ENCODE measurements around the gene HADHA.

DNA sequence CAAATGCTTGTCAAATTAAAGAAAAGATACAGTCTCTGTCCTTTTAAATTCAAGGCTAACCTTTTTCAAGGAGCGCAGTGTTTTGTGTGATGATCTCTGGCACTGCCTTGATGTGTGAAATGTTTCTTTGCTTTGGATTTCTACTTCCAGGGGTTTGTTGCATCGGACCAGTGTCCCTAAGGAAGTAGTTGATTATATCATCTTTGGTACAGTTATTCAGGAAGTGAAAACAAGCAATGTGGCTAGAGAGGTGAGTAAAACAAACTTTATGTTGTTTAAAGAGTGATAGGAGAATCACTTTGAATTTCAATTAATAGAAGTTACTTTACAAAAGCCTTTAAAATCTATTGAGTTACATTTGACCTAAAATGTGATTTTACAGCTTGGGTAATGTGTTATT, 29.1 kb upstream of the HADHA start:
- TF ChIP-seq POLR2AphosphoS5 (IDR thresholded peaks at IDR 0.05; ENCODE audit: insufficient read depth, low read depth, low read length) (no peak), CTCF (IDR thresholded peaks at IDR 0.05; ENCODE audit: extremely low read depth in 1 of 2, insufficient read depth in 1 of 2, low read depth in 1 of 2, low read length in 2 of 2) (no peak), POLR2A (IDR thresholded peaks at IDR 0.05; ENCODE audit: low read depth, low read length) (no peak), EZH2 (IDR thresholded peaks at IDR 0.05; ENCODE audit: borderline replicate concordance, low read depth, low read length, severe bottlenecking) (no peak), FOS (IDR thresholded peaks at IDR 0.05; ENCODE audit: borderline replicate concordance, insufficient read depth, low read length) (no peak), JUN (IDR thresholded peaks at IDR 0.05; ENCODE audit: borderline replicate concordance, insufficient read depth, insufficient read length, low read depth) (no peak), MYC (IDR thresholded peaks at IDR 0.05; ENCODE audit: low read depth, low read length) (no peak), GATA2 (IDR thresholded peaks at IDR 0.05; ENCODE audit: insufficient read depth, insufficient read length, low read depth, low read length) (no peak)
- TF ChIP-seq, protein P1, sequence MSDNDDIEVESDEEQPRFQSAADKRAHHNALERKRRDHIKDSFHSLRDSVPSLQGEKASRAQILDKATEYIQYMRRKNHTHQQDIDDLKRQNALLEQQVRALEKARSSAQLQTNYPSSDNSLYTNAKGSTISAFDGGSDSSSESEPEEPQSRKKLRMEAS (IDR thresholded peaks at IDR 0.05; ENCODE audit: insufficient read depth, insufficient read length), result no peak
